COLO829 (cell line): ENCODE results near the gene SNRNP70.

Source experiments
- DNase-seq: peaks from one replicate; pipeline ENCODE4 v3.0.0; 2012; ENCODE audit warnings: low spot score

The SNRNP70 gene

GRCh38 chr19:49101160-49101559 lies 15.9 kb downstream of the SNRNP70 start:
- no peak for DNase-seq

GRCh38 chr19:49102303-49102702 lies 17.1 kb downstream of the SNRNP70 start:
- no peak for DNase-seq

GRCh38 chr19:49103331-49104085 lies 18.3 kb downstream of the SNRNP70 start:
- DNase-seq = no peak

GRCh38 chr19:49104229-49104864 lies 19.1 kb downstream of the SNRNP70 start:
- no peak for DNase-seq

- no peak for DNase-seq
Observed at GRCh38 chr19:49106648-49107135, 21.4 kb downstream of the SNRNP70 start.

GRCh38 chr19:49107625-49108459 lies 22.6 kb downstream of the SNRNP70 start:
- DNase-seq = no peak

GRCh38 chr19:49109051-49109450 lies 23.8 kb downstream of the SNRNP70 start:
- no peak for DNase-seq

- DNase-seq = no peak
Observed at GRCh38 chr19:49109569-49110233, 24.4 kb downstream of the SNRNP70 start.

- no peak for DNase-seq
Observed at GRCh38 chr19:49110567-49110966, 25.3 kb downstream of the SNRNP70 start.

GRCh38 chr19:49111218-49111998 lies 26.2 kb downstream of the SNRNP70 start:
- DNase-seq = no peak

GRCh38 chr19:49113762-49114629 lies 28.7 kb downstream of the SNRNP70 start, which contains the start of gene LIN7B:
Gene LIN7B, plus strand, starts transcription at chr19:49114370. Its CDS starts 35 bp downstream, at chr19:49114405.
- peak; percentile 64 for DNase-seq

- DNase-seq = no peak
Observed at GRCh38 chr19:49114630-49115363, 29.5 kb downstream of the SNRNP70 start.

- no peak for DNase-seq
Observed at GRCh38 chr19:49116544-49116943, 31.3 kb downstream of the SNRNP70 start.

- no peak for DNase-seq
Observed at GRCh38 chr19:49117677-49118564, 32.7 kb downstream of the SNRNP70 start.

- peak; percentile 95 for DNase-seq
Observed at GRCh38 chr19:49118565-49119410, 33.5 kb downstream of the SNRNP70 start, which contains the start of gene C19orf73. Gene C19orf73, minus strand, starts transcription at chr19:49119143. Its CDS starts 121 bp downstream, at chr19:49119022.

- no peak for DNase-seq
Observed at GRCh38 chr19:49119411-49120324, 34.4 kb downstream of the SNRNP70 start, which contains the start of gene PPFIA3. Gene PPFIA3, plus strand, starts transcription at chr19:49119544. Its CDS starts 8,330 bp downstream, at chr19:49127874.
